Skeletal muscle satellite cell (primary cell): ENCODE measurements around the gene SF1.
A peak's percentile ranks its signal among the peaks of the same experiment; 100 is the strongest.

Experiments
- H3K27me3 ChIP-seq: 2 replicates; pipeline ENCODE4 v1.7.0; 2013; ENCODE audit warnings: low read length; ENCODE audit not compliant: control insufficient read depth, insufficient read depth
- H3K36me3 ChIP-seq: 2 replicates; pipeline ENCODE4 v1.7.0; 2013; ENCODE audit warnings: mild to moderate bottlenecking, control low read depth, low read length; ENCODE audit not compliant: insufficient read depth
- H3K4me1 ChIP-seq: 2 replicates; pipeline ENCODE4 v1.7.0; 2013; ENCODE audit warnings: low read length; ENCODE audit not compliant: control insufficient read depth, insufficient read depth
- H3K4me2 ChIP-seq: 2 replicates; pipeline ENCODE4 v1.7.0; 2013; ENCODE audit warnings: mild to moderate bottlenecking, low read length
- H3K4me3 ChIP-seq: 2 replicates; pipeline ENCODE4 v1.7.0; 2013; ENCODE audit warnings: low read length
- H3K9ac ChIP-seq: 2 replicates; pipeline ENCODE4 v1.7.0; 2013; ENCODE audit warnings: mild to moderate bottlenecking, low read depth, low read length, moderate library complexity
- H3K9me3 ChIP-seq: replicated peaks from 2 replicates; pipeline ENCODE4 v1.7.0; 2013; ENCODE audit warnings: mild to moderate bottlenecking, control low read depth, low read length

The SF1 gene

GRCh38 chr11:64764040-64764611 lies 14.2 kb downstream of the SF1 start:
- peaks cover 25% of the 10 kb centered on the region for H3K4me1 ChIP-seq

GRCh38 chr11:64763526-64764039 lies 14.8 kb downstream of the SF1 start:
- H3K4me1 ChIP-seq, result peaks cover 25% of the 10 kb centered on the region
- peak overlapping the region; percentile 2 for H3K9ac ChIP-seq

More at GRCh38 chr11:64764040-64764611, 14.2 kb downstream of the SF1 start:
- Histone ChIP-seq H3K9ac (no peak overlapping the region), H3K36me3 (peaks cover 66% of the 10 kb centered on the region), H3K27me3 (no peaks in the 10 kb centered on the region), H3K9me3 (no peaks in the 10 kb centered on the region), H3K4me3 (no peak overlapping the region), H3K4me2 (no peak overlapping the region)

GRCh38 chr11:64762674-64763525 lies 15.4 kb downstream of the SF1 start:
- Histone ChIP-seq H3K36me3 (peaks cover 54% of the 10 kb centered on the region), H3K9ac (peak overlapping the region; percentile 2), H3K4me2 (no peak overlapping the region)

More at GRCh38 chr11:64763526-64764039, 14.8 kb downstream of the SF1 start:
- Histone ChIP-seq H3K4me2 (no peak overlapping the region), H3K4me3 (no peak overlapping the region), H3K27me3 (no peaks in the 10 kb centered on the region), H3K9me3 (no peaks in the 10 kb centered on the region), H3K36me3 (peaks cover 61% of the 10 kb centered on the region)

GRCh38 chr11:64762277-64762673 lies 16.1 kb downstream of the SF1 start:
- Histone ChIP-seq H3K36me3 (peaks cover 47% of the 10 kb centered on the region), H3K9me3 (no peaks in the 10 kb centered on the region), H3K4me1 (peaks cover 25% of the 10 kb centered on the region), H3K27me3 (no peaks in the 10 kb centered on the region), H3K4me3 (no peak overlapping the region), H3K4me2 (no peak overlapping the region), H3K9ac (no peak overlapping the region)

More at GRCh38 chr11:64762674-64763525, 15.4 kb downstream of the SF1 start:
- Histone ChIP-seq H3K27me3 (no peaks in the 10 kb centered on the region), H3K9me3 (no peaks in the 10 kb centered on the region), H3K4me3 (no peak overlapping the region), H3K4me1 (peaks cover 25% of the 10 kb centered on the region)

- H3K9me3 ChIP-seq, result no peaks in the 10 kb centered on the region
- H3K27me3 ChIP-seq, result no peaks in the 10 kb centered on the region
- no peak overlapping the region for H3K4me2 ChIP-seq
- peaks cover 25% of the 10 kb centered on the region for H3K4me1 ChIP-seq
- no peak overlapping the region for H3K9ac ChIP-seq
- H3K36me3 ChIP-seq, result peaks cover 39% of the 10 kb centered on the region
- no peak overlapping the region for H3K4me3 ChIP-seq
These were observed 17.5 kb downstream of the SF1 start for GRCh38 chr11:64760759-64761420.

GRCh38 chr11:64759722-64760719 lies 18.3 kb downstream of the SF1 start, which contains the start of gene PYGM:
PYGM (minus strand) TSS chr11:64759974; CDS start chr11:64759898, 76 bp downstream.
- Histone ChIP-seq H3K36me3 (peaks cover 34% of the 10 kb centered on the region), H3K4me2 (no peak within 1 kb of the TSS), H3K4me1 (peaks cover 25% of the 10 kb centered on the region), H3K27me3 (no peaks in the 10 kb centered on the region), H3K9ac (no peak within 1 kb of the TSS), H3K9me3 (no peaks in the 10 kb centered on the region), H3K4me3 (no peak within 1 kb of the TSS)

GRCh38 chr11:64759131-64759721 lies 19.1 kb downstream of the SF1 start:
- Histone ChIP-seq H3K4me1 (peaks cover 20% of the 10 kb centered on the region), H3K27me3 (no peaks in the 10 kb centered on the region), H3K4me2 (no peak overlapping the region), H3K36me3 (peaks cover 26% of the 10 kb centered on the region), H3K9ac (no peak overlapping the region), H3K4me3 (no peak overlapping the region), H3K9me3 (no peaks in the 10 kb centered on the region)

GRCh38 chr11:64758330-64759079 lies 19.8 kb downstream of the SF1 start:
- Histone ChIP-seq H3K4me2 (no peak overlapping the region), H3K4me1 (peaks cover 12% of the 10 kb centered on the region), H3K9me3 (no peaks in the 10 kb centered on the region), H3K27me3 (no peaks in the 10 kb centered on the region), H3K4me3 (no peak overlapping the region), H3K36me3 (peaks cover 19% of the 10 kb centered on the region), H3K9ac (no peak overlapping the region)

- Histone ChIP-seq H3K4me2 (no peak overlapping the region), H3K9ac (no peak overlapping the region), H3K9me3 (no peaks in the 10 kb centered on the region), H3K4me1 (peaks cover 5% of the 10 kb centered on the region), H3K27me3 (no peaks in the 10 kb centered on the region), H3K4me3 (no peak overlapping the region), H3K36me3 (peaks cover 11% of the 10 kb centered on the region)
These were observed 20.6 kb downstream of the SF1 start for GRCh38 chr11:64757549-64758329.
